ENCODE data around the gene IMPDH2. TPM values are rescaled to one million over a fixed set of nuclear protein-coding genes. Genes with fewer than 3 reads are reported as not detected.

IMPDH2 gene
- total RNA-seq, result 182 and 304 TPM in 2 replicates

GRCh38 chr3:49028673-49029562 lies at the start of gene IMPDH2:
Gene IMPDH2, minus strand, starts transcription at chr3:49029398. Its CDS starts 48 bp downstream, at chr3:49029350.

GRCh38 chr3:49021813-49022687 lies 7.1 kb downstream of the IMPDH2 start, which contains the start of gene NDUFAF3:
Gene NDUFAF3, plus strand, starts transcription at chr3:49022121. Its CDS starts 24 bp downstream, at chr3:49022145.

GRCh38 chr3:49017971-49018706 lies 11.1 kb downstream of the IMPDH2 start, which contains the start of gene DALRD3:
Gene DALRD3, minus strand, starts transcription at chr3:49018580. Its CDS starts 16 bp downstream, at chr3:49018564.

GRCh38 chr3:49007068-49007770 lies 22.0 kb downstream of the IMPDH2 start, which contains the start of gene WDR6:
Gene WDR6, plus strand, starts transcription at chr3:49007391. Its CDS starts 41 bp downstream, at chr3:49007432.

GRCh38 chr3:48989796-48990635 lies 39.2 kb downstream of the IMPDH2 start, which contains the start of gene P4HTM:
Gene P4HTM, plus strand, starts transcription at chr3:48990241. Its CDS starts 16 bp downstream, at chr3:48990257.

Other genes with a start within 250 kb of the IMPDH2 start
- 42.2 and 86.3 TPM in 2 replicates for gene PRKAR2A, start 181.5 kb downstream of the IMPDH2 start, total RNA-seq
- gene SLC25A20, start 130.5 kb downstream of the IMPDH2 start, total RNA-seq, result 26.3 and 34.7 TPM in 2 replicates
- gene ARIH2, start 110.6 kb downstream of the IMPDH2 start, total RNA-seq, result 67.2 and 68.5 TPM in 2 replicates
- gene P4HTM, start 39.2 kb downstream of the IMPDH2 start, total RNA-seq, result 25.0 and 28.9 TPM in 2 replicates
- 47.4 and 58.8 TPM in 2 replicates for gene WDR6, start 22.0 kb downstream of the IMPDH2 start, total RNA-seq
- gene DALRD3, start 10.8 kb downstream of the IMPDH2 start, total RNA-seq, result 25.1 and 45.5 TPM in 2 replicates
- gene NDUFAF3, start 7.3 kb downstream of the IMPDH2 start, total RNA-seq, result 39.1 and 69.5 TPM in 2 replicates
- gene QRICH1, start 64.7 kb upstream of the IMPDH2 start, total RNA-seq, result 75.2 and 152 TPM in 2 replicates
- gene QARS1, start 75.4 kb upstream of the IMPDH2 start, total RNA-seq, result 167 and 271 TPM in 2 replicates
- 31.2 and 41.8 TPM in 2 replicates for gene USP19, start 91.4 kb upstream of the IMPDH2 start, total RNA-seq
- 186 and 247 TPM in 2 replicates for gene LAMB2, start 103.7 kb upstream of the IMPDH2 start, total RNA-seq
- gene CCDC71, start 136.9 kb upstream of the IMPDH2 start, total RNA-seq, result 20.5 and 23.1 TPM in 2 replicates
- gene KLHDC8B, start 142.2 kb upstream of the IMPDH2 start, total RNA-seq, result 24.4 and 51.7 TPM in 2 replicates
- 0.65 and 1.4 TPM in 2 replicates for gene C3orf62, start 247.8 kb upstream of the IMPDH2 start, total RNA-seq